Measurements from ENCODE around the gene SPIN1.

DNA sequence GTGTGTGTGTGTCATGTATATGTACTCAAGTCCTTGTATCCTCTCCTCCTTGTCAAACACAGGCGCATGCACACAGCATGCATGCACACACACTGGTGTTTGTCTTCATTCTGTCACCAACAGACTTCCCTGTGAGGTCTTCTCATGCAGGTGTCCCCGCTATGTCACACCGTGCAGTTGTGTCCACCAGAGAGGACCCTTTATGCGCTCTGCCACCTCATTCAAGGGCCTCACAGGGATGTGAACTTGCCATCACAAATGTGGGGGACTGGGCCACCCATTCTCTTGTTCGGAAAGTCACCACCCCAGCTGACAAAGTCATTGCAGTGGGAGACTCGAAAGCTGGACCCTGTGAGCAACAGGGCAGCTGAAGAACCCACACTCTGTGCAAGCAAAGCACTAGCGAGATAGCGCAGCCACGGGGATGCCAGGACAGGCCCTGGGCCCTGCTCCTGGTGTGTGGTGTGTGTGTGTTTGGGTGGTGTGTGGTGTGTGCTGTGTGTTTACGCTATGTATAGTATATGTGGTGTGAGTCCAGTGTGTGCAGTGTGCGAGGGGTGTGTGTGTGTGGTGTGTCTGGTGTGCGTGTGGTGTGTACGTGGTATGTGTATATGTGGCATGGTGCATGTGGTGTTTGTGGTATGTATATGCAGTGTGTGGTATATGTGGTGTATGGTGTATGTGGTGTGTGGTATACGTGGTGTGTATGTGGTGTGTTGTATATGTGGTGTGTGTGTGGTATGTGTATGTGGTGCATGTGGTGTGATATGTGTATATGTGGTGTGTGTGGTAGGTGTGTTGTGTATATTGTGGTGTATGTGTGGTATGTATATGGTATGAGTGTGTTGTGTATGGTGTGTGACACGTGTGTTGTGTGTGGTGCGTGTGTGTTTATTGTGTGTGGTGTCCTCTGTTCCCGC, 115.9 kb downstream of the SPIN1 start:
- TF ChIP-seq EP300 (IDR thresholded peaks at IDR 0.05; ENCODE audit: borderline replicate concordance in 1 of 2, low read depth in 2 of 2, low read length in 2 of 2): no peak
- TF ChIP-seq RBBP5 (IDR thresholded peaks at IDR 0.05; ENCODE audit: borderline replicate concordance, low read depth, low read length): no peak
- TF ChIP-seq, protein P1, sequence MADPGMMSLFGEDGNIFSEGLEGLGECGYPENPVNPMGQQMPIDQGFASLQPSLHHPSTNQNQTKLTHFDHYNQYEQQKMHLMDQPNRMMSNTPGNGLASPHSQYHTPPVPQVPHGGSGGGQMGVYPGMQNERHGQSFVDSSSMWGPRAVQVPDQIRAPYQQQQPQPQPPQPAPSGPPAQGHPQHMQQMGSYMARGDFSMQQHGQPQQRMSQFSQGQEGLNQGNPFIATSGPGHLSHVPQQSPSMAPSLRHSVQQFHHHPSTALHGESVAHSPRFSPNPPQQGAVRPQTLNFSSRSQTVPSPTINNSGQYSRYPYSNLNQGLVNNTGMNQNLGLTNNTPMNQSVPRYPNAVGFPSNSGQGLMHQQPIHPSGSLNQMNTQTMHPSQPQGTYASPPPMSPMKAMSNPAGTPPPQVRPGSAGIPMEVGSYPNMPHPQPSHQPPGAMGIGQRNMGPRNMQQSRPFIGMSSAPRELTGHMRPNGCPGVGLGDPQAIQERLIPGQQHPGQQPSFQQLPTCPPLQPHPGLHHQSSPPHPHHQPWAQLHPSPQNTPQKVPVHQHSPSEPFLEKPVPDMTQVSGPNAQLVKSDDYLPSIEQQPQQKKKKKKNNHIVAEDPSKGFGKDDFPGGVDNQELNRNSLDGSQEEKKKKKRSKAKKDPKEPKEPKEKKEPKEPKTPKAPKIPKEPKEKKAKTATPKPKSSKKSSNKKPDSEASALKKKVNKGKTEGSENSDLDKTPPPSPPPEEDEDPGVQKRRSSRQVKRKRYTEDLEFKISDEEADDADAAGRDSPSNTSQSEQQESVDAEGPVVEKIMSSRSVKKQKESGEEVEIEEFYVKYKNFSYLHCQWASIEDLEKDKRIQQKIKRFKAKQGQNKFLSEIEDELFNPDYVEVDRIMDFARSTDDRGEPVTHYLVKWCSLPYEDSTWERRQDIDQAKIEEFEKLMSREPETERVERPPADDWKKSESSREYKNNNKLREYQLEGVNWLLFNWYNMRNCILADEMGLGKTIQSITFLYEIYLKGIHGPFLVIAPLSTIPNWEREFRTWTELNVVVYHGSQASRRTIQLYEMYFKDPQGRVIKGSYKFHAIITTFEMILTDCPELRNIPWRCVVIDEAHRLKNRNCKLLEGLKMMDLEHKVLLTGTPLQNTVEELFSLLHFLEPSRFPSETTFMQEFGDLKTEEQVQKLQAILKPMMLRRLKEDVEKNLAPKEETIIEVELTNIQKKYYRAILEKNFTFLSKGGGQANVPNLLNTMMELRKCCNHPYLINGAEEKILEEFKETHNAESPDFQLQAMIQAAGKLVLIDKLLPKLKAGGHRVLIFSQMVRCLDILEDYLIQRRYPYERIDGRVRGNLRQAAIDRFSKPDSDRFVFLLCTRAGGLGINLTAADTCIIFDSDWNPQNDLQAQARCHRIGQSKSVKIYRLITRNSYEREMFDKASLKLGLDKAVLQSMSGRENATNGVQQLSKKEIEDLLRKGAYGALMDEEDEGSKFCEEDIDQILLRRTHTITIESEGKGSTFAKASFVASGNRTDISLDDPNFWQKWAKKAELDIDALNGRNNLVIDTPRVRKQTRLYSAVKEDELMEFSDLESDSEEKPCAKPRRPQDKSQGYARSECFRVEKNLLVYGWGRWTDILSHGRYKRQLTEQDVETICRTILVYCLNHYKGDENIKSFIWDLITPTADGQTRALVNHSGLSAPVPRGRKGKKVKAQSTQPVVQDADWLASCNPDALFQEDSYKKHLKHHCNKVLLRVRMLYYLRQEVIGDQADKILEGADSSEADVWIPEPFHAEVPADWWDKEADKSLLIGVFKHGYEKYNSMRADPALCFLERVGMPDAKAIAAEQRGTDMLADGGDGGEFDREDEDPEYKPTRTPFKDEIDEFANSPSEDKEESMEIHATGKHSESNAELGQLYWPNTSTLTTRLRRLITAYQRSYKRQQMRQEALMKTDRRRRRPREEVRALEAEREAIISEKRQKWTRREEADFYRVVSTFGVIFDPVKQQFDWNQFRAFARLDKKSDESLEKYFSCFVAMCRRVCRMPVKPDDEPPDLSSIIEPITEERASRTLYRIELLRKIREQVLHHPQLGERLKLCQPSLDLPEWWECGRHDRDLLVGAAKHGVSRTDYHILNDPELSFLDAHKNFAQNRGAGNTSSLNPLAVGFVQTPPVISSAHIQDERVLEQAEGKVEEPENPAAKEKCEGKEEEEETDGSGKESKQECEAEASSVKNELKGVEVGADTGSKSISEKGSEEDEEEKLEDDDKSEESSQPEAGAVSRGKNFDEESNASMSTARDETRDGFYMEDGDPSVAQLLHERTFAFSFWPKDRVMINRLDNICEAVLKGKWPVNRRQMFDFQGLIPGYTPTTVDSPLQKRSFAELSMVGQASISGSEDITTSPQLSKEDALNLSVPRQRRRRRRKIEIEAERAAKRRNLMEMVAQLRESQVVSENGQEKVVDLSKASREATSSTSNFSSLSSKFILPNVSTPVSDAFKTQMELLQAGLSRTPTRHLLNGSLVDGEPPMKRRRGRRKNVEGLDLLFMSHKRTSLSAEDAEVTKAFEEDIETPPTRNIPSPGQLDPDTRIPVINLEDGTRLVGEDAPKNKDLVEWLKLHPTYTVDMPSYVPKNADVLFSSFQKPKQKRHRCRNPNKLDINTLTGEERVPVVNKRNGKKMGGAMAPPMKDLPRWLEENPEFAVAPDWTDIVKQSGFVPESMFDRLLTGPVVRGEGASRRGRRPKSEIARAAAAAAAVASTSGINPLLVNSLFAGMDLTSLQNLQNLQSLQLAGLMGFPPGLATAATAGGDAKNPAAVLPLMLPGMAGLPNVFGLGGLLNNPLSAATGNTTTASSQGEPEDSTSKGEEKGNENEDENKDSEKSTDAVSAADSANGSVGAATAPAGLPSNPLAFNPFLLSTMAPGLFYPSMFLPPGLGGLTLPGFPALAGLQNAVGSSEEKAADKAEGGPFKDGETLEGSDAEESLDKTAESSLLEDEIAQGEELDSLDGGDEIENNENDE (IDR thresholded peaks at IDR 0.05; ENCODE audit: insufficient replicate concordance, low read length): no peak
- TF ChIP-seq, protein P2, sequence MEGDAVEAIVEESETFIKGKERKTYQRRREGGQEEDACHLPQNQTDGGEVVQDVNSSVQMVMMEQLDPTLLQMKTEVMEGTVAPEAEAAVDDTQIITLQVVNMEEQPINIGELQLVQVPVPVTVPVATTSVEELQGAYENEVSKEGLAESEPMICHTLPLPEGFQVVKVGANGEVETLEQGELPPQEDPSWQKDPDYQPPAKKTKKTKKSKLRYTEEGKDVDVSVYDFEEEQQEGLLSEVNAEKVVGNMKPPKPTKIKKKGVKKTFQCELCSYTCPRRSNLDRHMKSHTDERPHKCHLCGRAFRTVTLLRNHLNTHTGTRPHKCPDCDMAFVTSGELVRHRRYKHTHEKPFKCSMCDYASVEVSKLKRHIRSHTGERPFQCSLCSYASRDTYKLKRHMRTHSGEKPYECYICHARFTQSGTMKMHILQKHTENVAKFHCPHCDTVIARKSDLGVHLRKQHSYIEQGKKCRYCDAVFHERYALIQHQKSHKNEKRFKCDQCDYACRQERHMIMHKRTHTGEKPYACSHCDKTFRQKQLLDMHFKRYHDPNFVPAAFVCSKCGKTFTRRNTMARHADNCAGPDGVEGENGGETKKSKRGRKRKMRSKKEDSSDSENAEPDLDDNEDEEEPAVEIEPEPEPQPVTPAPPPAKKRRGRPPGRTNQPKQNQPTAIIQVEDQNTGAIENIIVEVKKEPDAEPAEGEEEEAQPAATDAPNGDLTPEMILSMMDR (IDR thresholded peaks at IDR 0.05; ENCODE audit: control extremely low read depth in 1 of 3, insufficient read depth in 1 of 3, low read depth in 1 of 3, low read length in 3 of 3): no peak
- TF ChIP-seq JUND (IDR thresholded peaks at IDR 0.05; ENCODE audit: low read length): no peak
- TF ChIP-seq CHD2 (IDR thresholded peaks at IDR 0.05; ENCODE audit: low read length): no peak
